Fibroblast of lung (primary cell): Measurements from ENCODE around the gene DDX27. TPM values are rescaled to one million over a fixed set of nuclear protein-coding genes. Genes with fewer than 3 reads are reported as not detected.
A peak's percentile ranks its signal among the peaks of the same experiment; 100 is the strongest.

ENCODE experiments used
- DNase-seq, 2 donors: peaks; one replicate each; pipeline versions ENCODE4 v3.0.0 to v3.0.0-alpha.2; 2010; ENCODE audit warnings: low read depth in 2 of 2
- H2AFZ ChIP-seq: 2 replicates; pipeline ENCODE4 v1.5.1; 2012; ENCODE audit warnings: low read length, control low read depth, inconsistent platforms
- H3K27ac ChIP-seq: 2 replicates; pipeline ENCODE4 v1.5.1; 2011; ENCODE audit warnings: low read length, control low read depth; ENCODE audit not compliant: insufficient read depth
- H3K27me3 ChIP-seq: 2 replicates; pipeline ENCODE4 v1.5.1; 2011; ENCODE audit warnings: mild to moderate bottlenecking, low read length; ENCODE audit not compliant: control insufficient read depth, insufficient read depth
- H3K36me3 ChIP-seq: 2 replicates; pipeline ENCODE4 v1.5.1; 2011; ENCODE audit warnings: low read length; ENCODE audit not compliant: control insufficient read depth, insufficient read depth
- H3K4me1 ChIP-seq: 2 replicates; pipeline ENCODE4 v1.5.1; 2011; ENCODE audit warnings: low read length; ENCODE audit not compliant: control insufficient read depth, insufficient read depth; ENCODE audit errors: extremely low read depth
- H3K4me2 ChIP-seq: 2 replicates; pipeline ENCODE4 v1.5.1; 2011; ENCODE audit warnings: low read length, control low read depth; ENCODE audit not compliant: insufficient read depth; ENCODE audit errors: extremely low read depth
- H3K4me3 ChIP-seq, 4 experiments: fragments of 200-600 bp in 1 of 4; sonication (generic) in 1 of 4; replicated peaks in 1 of 4; 2 replicates each; pipeline ENCODE4 v1.5.1; 2011 to 2016; ENCODE audit warnings: low read length in 4 of 4, low read depth in 3 of 4, mild to moderate bottlenecking in 3 of 4, control low read depth in 2 of 4, inconsistent platforms in 1 of 4, mixed read lengths in 1 of 4; ENCODE audit not compliant: insufficient read depth in 1 of 4; ENCODE audit errors: control extremely low read depth in 1 of 4
- H3K79me2 ChIP-seq: 2 replicates; pipeline ENCODE4 v1.5.1; 2012; ENCODE audit warnings: mild to moderate bottlenecking, low read length, inconsistent platforms; ENCODE audit not compliant: control insufficient read depth, insufficient read depth
- H3K9ac ChIP-seq: 2 replicates; pipeline ENCODE4 v1.5.1; 2011; ENCODE audit warnings: mild to moderate bottlenecking, low read length, control low read depth; ENCODE audit not compliant: insufficient read depth
- H3K9me3 ChIP-seq: 2 replicates; pipeline ENCODE4 v1.5.1; 2012; ENCODE audit warnings: low read depth, low read length; ENCODE audit not compliant: control insufficient read depth, insufficient read depth
- H4K20me1 ChIP-seq: 2 replicates; pipeline ENCODE4 v1.5.1; 2011; ENCODE audit warnings: low read length; ENCODE audit not compliant: control insufficient read depth, insufficient read depth; ENCODE audit errors: extremely low read depth
- EZH2 ChIP-seq: IDR thresholded peaks from 2 replicates; pipeline ENCODE4 v1.5.1; 2012; ENCODE audit warnings: low read length, control low read depth, mild to moderate bottlenecking; ENCODE audit errors: missing control alignments
- polyA plus RNA-seq, 2 donors: library from polyadenylated mRNA; depleted of rRNA in 1 of 2; stranded (reverse) in 1 of 2; unstranded in 1 of 2; fragments of >200 nt; gene quantifications; 2 replicates each; pipeline ENCODE4 v1.2.1, GENCODE V29; 2011 to 2012; ENCODE audit warnings: missing spikeins in 1 of 2
- total RNA-seq: library from RNA; depleted of rRNA; stranded (reverse); fragments of >200 nt; gene quantifications from 2 replicates; pipeline ENCODE4 v1.2.1, GENCODE V29; 2014
- TF ChIP-seq, protein P1 (sequence below), 2 donors: IDR thresholded peaks in 1 of 2; conservative IDR thresholded peaks in 1 of 2; 1 replicate in 1 of 2; 2 replicates in 1 of 2; pipeline ENCODE4 v1.5.1; 2011 to 2012; ENCODE audit warnings: low read length in 2 of 2, control low read depth in 1 of 2, inconsistent platforms in 1 of 2, low read depth in 1 of 2, mild to moderate bottlenecking in 1 of 2

The DDX27 gene
- total and polyA plus RNA-seq, 2 donors (not counting 1 experiment from before 2014, with no cell fraction given) = 24.7 to 32.5 TPM

GRCh38 chr20:49284818-49285217 lies 65.6 kb downstream of the DDX27 start:
- Histone ChIP-seq H3K4me2 (no peak overlapping the region), H3K9ac (no peak overlapping the region), H3K4me1 (peaks cover 6% of the 10 kb centered on the region)

DNA sequence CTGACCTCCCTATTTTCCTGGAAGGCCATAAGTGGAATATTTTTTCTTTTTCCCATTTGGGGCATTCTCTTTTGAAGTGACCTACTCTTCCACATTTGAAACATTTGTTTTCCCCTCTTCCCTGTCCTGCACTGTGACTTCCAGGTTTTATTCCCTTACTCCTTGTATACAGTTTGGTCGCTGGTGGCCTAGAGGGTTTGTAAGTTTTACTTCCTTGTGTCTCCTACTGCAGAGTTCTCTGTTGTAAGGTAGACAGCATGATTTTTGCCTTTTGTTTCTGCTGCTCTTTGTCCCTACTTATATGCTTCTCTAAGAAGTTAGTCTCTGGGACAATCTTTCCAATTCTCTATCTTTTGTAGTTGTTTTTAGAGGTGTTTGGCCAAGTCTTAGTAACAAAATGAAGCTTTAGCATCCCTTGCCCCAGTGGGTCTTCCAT lies 66.0 kb downstream of the DDX27 start:
- Histone ChIP-seq H2AFZ (no peak overlapping the region), H3K4me3 (peak overlapping the region in 1 of 4 experiments; percentile 5), H3K4me1 (peaks cover 6% of the 10 kb centered on the region), H3K4me2 (no peak overlapping the region), H3K9ac (no peak overlapping the region), H3K27ac (no peak overlapping the region), H3K36me3 (peaks cover 62% of the 10 kb centered on the region), H3K79me2 (peaks cover 75% of the 10 kb centered on the region), H4K20me1 (peaks cover 12% of the 10 kb centered on the region), H3K9me3 (peaks cover 13% of the 10 kb centered on the region), H3K27me3 (no peaks in the 10 kb centered on the region)
- DNase-seq = no peak
- TF ChIP-seq, protein P1, sequence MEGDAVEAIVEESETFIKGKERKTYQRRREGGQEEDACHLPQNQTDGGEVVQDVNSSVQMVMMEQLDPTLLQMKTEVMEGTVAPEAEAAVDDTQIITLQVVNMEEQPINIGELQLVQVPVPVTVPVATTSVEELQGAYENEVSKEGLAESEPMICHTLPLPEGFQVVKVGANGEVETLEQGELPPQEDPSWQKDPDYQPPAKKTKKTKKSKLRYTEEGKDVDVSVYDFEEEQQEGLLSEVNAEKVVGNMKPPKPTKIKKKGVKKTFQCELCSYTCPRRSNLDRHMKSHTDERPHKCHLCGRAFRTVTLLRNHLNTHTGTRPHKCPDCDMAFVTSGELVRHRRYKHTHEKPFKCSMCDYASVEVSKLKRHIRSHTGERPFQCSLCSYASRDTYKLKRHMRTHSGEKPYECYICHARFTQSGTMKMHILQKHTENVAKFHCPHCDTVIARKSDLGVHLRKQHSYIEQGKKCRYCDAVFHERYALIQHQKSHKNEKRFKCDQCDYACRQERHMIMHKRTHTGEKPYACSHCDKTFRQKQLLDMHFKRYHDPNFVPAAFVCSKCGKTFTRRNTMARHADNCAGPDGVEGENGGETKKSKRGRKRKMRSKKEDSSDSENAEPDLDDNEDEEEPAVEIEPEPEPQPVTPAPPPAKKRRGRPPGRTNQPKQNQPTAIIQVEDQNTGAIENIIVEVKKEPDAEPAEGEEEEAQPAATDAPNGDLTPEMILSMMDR (conservative IDR thresholded peaks at IDR 0.05 in 1 of 2, IDR thresholded peaks at IDR 0.05 in 1 of 2; ENCODE audit: low read depth in 1 of 2, low read length in 2 of 2) = no peak
- TF ChIP-seq EZH2 = no peak

More at GRCh38 chr20:49284818-49285217, 65.6 kb downstream of the DDX27 start:
- Histone ChIP-seq H3K4me3 (no peak overlapping the region), H2AFZ (no peak overlapping the region), H3K27me3 (no peaks in the 10 kb centered on the region), H4K20me1 (peaks cover 12% of the 10 kb centered on the region), H3K36me3 (peaks cover 63% of the 10 kb centered on the region), H3K27ac (no peak overlapping the region), H3K9me3 (peaks cover 15% of the 10 kb centered on the region), H3K79me2 (peaks cover 79% of the 10 kb centered on the region)
- DNase-seq = no peak
- no peak for TF ChIP-seq EZH2
- TF ChIP-seq, protein P1 (conservative IDR thresholded peaks at IDR 0.05 in 1 of 2, IDR thresholded peaks at IDR 0.05 in 1 of 2; ENCODE audit: low read depth in 1 of 2, low read length in 2 of 2) = no peak

GRCh38 chr20:49285813-49286494 lies 66.7 kb downstream of the DDX27 start:
- Histone ChIP-seq H3K27me3 (no peaks in the 10 kb centered on the region), H3K9me3 (peaks cover 10% of the 10 kb centered on the region), H3K36me3 (peaks cover 57% of the 10 kb centered on the region), H3K4me1 (peaks cover 6% of the 10 kb centered on the region), H3K4me3 (no peak overlapping the region), H3K4me2 (no peak overlapping the region), H4K20me1 (peaks cover 10% of the 10 kb centered on the region), H2AFZ (no peak overlapping the region), H3K79me2 (peaks cover 68% of the 10 kb centered on the region), H3K27ac (no peak overlapping the region), H3K9ac (no peak overlapping the region)
- no peak for TF ChIP-seq EZH2
- TF ChIP-seq, protein P1 (conservative IDR thresholded peaks at IDR 0.05 in 1 of 2, IDR thresholded peaks at IDR 0.05 in 1 of 2; ENCODE audit: low read depth in 1 of 2, low read length in 2 of 2) = no peak
- DNase-seq = no peak
